GM12878 (cell line): Measurements from ENCODE around the gene SEMA4F. TPM values are rescaled to one million over a fixed set of nuclear protein-coding genes. Genes with fewer than 3 reads are reported as not detected.

Source experiments
- ATAC-seq: fragments of 200-7000 bp; cut with Tn5 transposase; 3 replicates; pipeline ENCODE4 v1.9.1; 2020; ENCODE audit warnings: mild to moderate bottlenecking, moderate library complexity
- BruUV-seq: library from RNA; stranded (reverse); fragments of 400-500 nt; replicated peaks from 2 replicates; lab custom pipeline; 2021; lab: Mats Ljungman, UMichigan
- CTCF ChIA-PET: fragments of 300-600 bp; sonication (Branson Sonifier 250); formaldehyde crosslinking; extraction: SDS; loops from one replicate; lab custom pipeline; 2021; ENCODE audit warnings: inconsistent platforms; lab: Yijun Ruan, JAX
- POLR2A ChIA-PET: fragments of 350-600 bp; formaldehyde crosslinking; extraction: SDS; loops from one replicate; lab custom pipeline; 2021; ENCODE audit warnings: inconsistent platforms; lab: Charles Lee
- RAD21 ChIA-PET: fragments of 300-600 bp; sonication (Branson Sonifier 250); formaldehyde crosslinking; loops from one replicate; lab custom pipeline; 2023; ENCODE audit warnings: antibody characterized with exemption; ENCODE audit not compliant: unreplicated experiment; lab: Charles Lee
- SMC1A ChIA-PET: fragments of 300-600 bp; sonication (Branson Sonifier 250); formaldehyde crosslinking; loops from one replicate; lab custom pipeline; 2023; ENCODE audit not compliant: unreplicated experiment, uncharacterized antibody; lab: Charles Lee
- DNase-seq: peaks from one replicate; pipeline ENCODE4 v3.0.0-alpha.2; 2011; ENCODE audit warnings: low read depth, low spot score
- FAIRE-seq: peaks from 3 replicates; lab custom pipeline; 2011; peaks lifted over from hg19 to GRCh38; lab: Jason Lieb, UNC
- H2AFZ ChIP-seq: 2 replicates; pipeline ENCODE4 v1.6.0; 2011; ENCODE audit warnings: low read depth, low read length, control low read depth; ENCODE audit not compliant: control insufficient read depth
- H3K27ac ChIP-seq: 2 replicates; pipeline ENCODE4 v1.5.1; 2011; ENCODE audit warnings: control low read depth; ENCODE audit not compliant: control insufficient read depth, insufficient read depth
- H3K27me3 ChIP-seq, 2 experiments: replicated peaks in 1 of 2; 2 replicates each; pipeline versions ENCODE4 v1.6.0 to v1.6.1; 2011; ENCODE audit warnings: low read length in 1 of 2; ENCODE audit not compliant: control insufficient read depth in 2 of 2, insufficient read depth in 2 of 2
- H3K36me3 ChIP-seq, 2 experiments: 2 replicates each; pipeline ENCODE4 v1.5.1; 2011; ENCODE audit warnings: low read length in 1 of 2; ENCODE audit not compliant: control insufficient read depth in 2 of 2, insufficient read depth in 2 of 2
- H3K4me1 ChIP-seq: 2 replicates; pipeline ENCODE4 v1.6.1; 2011; ENCODE audit warnings: mild to moderate bottlenecking, low read length, moderate library complexity, mixed read lengths; ENCODE audit not compliant: control insufficient read depth, insufficient read depth
- H3K4me2 ChIP-seq: 2 replicates; pipeline ENCODE4 v1.6.0; 2011; ENCODE audit warnings: control low read depth; ENCODE audit not compliant: control insufficient read depth, insufficient read depth
- H3K4me3 ChIP-seq: fragments of 200-600 bp; sonication (generic); 2 replicates; pipeline ENCODE4 v1.5.1; 2016
- H3K79me2 ChIP-seq: 2 replicates; pipeline ENCODE4 v1.6.0; 2011; ENCODE audit warnings: low read length; ENCODE audit not compliant: control insufficient read depth, insufficient read depth
- H3K9ac ChIP-seq: 2 replicates; pipeline ENCODE4 v1.8.0; 2011; ENCODE audit warnings: low read length, control low read depth, mixed read lengths; ENCODE audit not compliant: control insufficient read depth, insufficient read depth
- H3K9me3 ChIP-seq: replicated peaks from 3 replicates; pipeline ENCODE4 v1.5.1; 2011; ENCODE audit warnings: mild to moderate bottlenecking, low read length; ENCODE audit not compliant: control insufficient read depth, insufficient read depth
- H4K20me1 ChIP-seq: 2 replicates; pipeline ENCODE4 v1.6.0; 2011; ENCODE audit not compliant: control insufficient read depth, insufficient read depth
- EED ChIP-seq: sonication (generic); IDR thresholded peaks from 2 replicates; pipeline ENCODE4 v1.6.1; 2016; ENCODE audit warnings: antibody characterized with exemption, low read depth
- FOXK2 ChIP-seq: fragments of 450-650 bp; IDR thresholded peaks from 2 replicates; pipeline ENCODE4 v1.6.1; 2017; ENCODE audit warnings: mild to moderate bottlenecking, moderate library complexity
- HCFC1 ChIP-seq: fragments of 150-350 bp; IDR thresholded peaks from 2 replicates; pipeline ENCODE4 v1.6.1; 2014; ENCODE audit warnings: low read length
- IRF4 ChIP-seq: IDR thresholded peaks from 2 replicates; pipeline ENCODE4 v1.6.1; 2011; ENCODE audit warnings: low read depth, low read length
- JUND ChIP-seq: IDR thresholded peaks from 2 replicates; pipeline ENCODE4 v1.6.1; 2012; ENCODE audit warnings: low read depth, mild to moderate bottlenecking, low read length, improper control_type of control experiment, moderate library complexity
- MTA2 ChIP-seq: fragments of 450-650 bp; IDR thresholded peaks from 2 replicates; pipeline ENCODE4 v1.6.1; 2016; ENCODE audit warnings: low read depth, mild to moderate bottlenecking, moderate library complexity
- NBN ChIP-seq: fragments of 450-650 bp; IDR thresholded peaks from 2 replicates; pipeline ENCODE4 v1.6.1; 2016
- NFYA ChIP-seq: IDR thresholded peaks from 2 replicates; pipeline ENCODE4 v1.6.1; 2011; ENCODE audit warnings: low read depth, mild to moderate bottlenecking, low read length, improper control_type of control experiment, borderline replicate concordance
- NRF1 ChIP-seq: conservative IDR thresholded peaks from 2 replicates; pipeline ENCODE4 v1.6.1; 2011; ENCODE audit warnings: mild to moderate bottlenecking, low read depth, low read length, improper control_type of control experiment
- PAX5 ChIP-seq: IDR thresholded peaks from 2 replicates; pipeline ENCODE4 v1.6.1; 2011; ENCODE audit warnings: low read depth, low read length, borderline replicate concordance
- RAD21 ChIP-seq: IDR thresholded peaks from 2 replicates; pipeline ENCODE4 v1.6.1; 2011; ENCODE audit warnings: mild to moderate bottlenecking, low read depth, low read length, moderate library complexity; ENCODE audit not compliant: insufficient read depth
- RELA ChIP-seq: fragments of 450-650 bp; IDR thresholded peaks from 2 replicates; pipeline ENCODE4 v1.8.0; 2014; ENCODE audit warnings: borderline replicate concordance; ENCODE audit not compliant: partially characterized antibody
- SMARCA5 ChIP-seq: fragments of 450-650 bp; IDR thresholded peaks from 2 replicates; pipeline ENCODE4 v1.6.1; 2017; ENCODE audit warnings: mild to moderate bottlenecking
- SRF ChIP-seq, 2 experiments: IDR thresholded peaks; 2 replicates each; pipeline ENCODE4 v1.6.1; 2011; ENCODE audit warnings: low read depth in 2 of 2, low read length in 2 of 2, mild to moderate bottlenecking in 1 of 2, moderate library complexity in 1 of 2
- ZNF622 ChIP-seq: fragments of 450-650 bp; IDR thresholded peaks from 2 replicates; pipeline ENCODE4 v1.6.1; 2017; ENCODE audit warnings: mild to moderate bottlenecking, inconsistent platforms
- WGBS: methylation state at CpG from one replicate; pipeline ENCODE4 v1.1.6; 2016; ENCODE audit warnings: low lambda C conversion rate; ENCODE audit not compliant: insufficient replicate concordance, insufficient coverage; ENCODE audit errors: missing lambda C conversion rate; 5-methylcytosine and 5-hydroxymethylcytosine counted together
- in situ Hi-C: fragments of 300-500 bp; cut with MboI; formaldehyde crosslinking; loops from 9 replicates; pipeline ENCODE4 v1.14.3; 2018; ENCODE audit warnings: mixed read lengths
- intact Hi-C: fragments of 100-400 bp; cut with micrococcal nuclease; formaldehyde crosslinking; loops from one replicate; pipeline ENCODE4 v1.14.2; 2022; ENCODE audit not compliant: unreplicated experiment
- polyA plus RNA-seq, 11 experiments: library from polyadenylated mRNA; depleted of rRNA in 4 of 11; unstranded in 6 of 11; stranded (reverse) in 5 of 11; fragments of >200 nt; fragmentation: Nextera tagmentation in 4 of 11; fragmentation: Illumina TruSeq in 1 of 11; extraction: Ambion mirVana in 4 of 11; extraction: Trizol in 1 of 11; gene quantifications; 1 replicate in 1 of 11; 2 replicates in 10 of 11; pipeline versions ENCODE4 v1.2.1 to v1.2.3, GENCODE V29; 2011 to 2016; ENCODE audit warnings: inconsistent platforms in 2 of 11, missing spikeins in 2 of 11, low read depth in 1 of 11
- total RNA-seq, 4 experiments: library from RNA; depleted of rRNA in 3 of 4; stranded (reverse); fragments of >200 nt in 3 of 4; fragmentation: Illumina TruSeq in 1 of 4; extraction: Trizol in 1 of 4; gene quantifications; 2 replicates each; pipeline versions ENCODE4 v1.2.1 to v1.2.3, GENCODE V29; 2013 to 2021
- TF ChIP-seq, protein P1 (sequence below): fragments of 150-350 bp; IDR thresholded peaks from 2 replicates; pipeline ENCODE4 v1.6.1; 2014; ENCODE audit warnings: mild to moderate bottlenecking, low read depth, low read length
- TF ChIP-seq, protein P2 (sequence below): IDR thresholded peaks from 2 replicates; pipeline ENCODE4 v1.6.1; 2012; ENCODE audit warnings: low read depth, low read length, improper control_type of control experiment
- TF ChIP-seq, protein P3 (sequence below): fragments of 450-650 bp; IDR thresholded peaks from 2 replicates; pipeline ENCODE4 v1.6.1; 2016; ENCODE audit warnings: mild to moderate bottlenecking, moderate library complexity, borderline replicate concordance

The SEMA4F gene
- total and polyA plus RNA-seq, 10 of the 15 experiments (the other 5 are each of a cell fraction or from before 2014, with no cell fraction given): 0.26 to 3.0 (median 2.1) TPM

DNA sequence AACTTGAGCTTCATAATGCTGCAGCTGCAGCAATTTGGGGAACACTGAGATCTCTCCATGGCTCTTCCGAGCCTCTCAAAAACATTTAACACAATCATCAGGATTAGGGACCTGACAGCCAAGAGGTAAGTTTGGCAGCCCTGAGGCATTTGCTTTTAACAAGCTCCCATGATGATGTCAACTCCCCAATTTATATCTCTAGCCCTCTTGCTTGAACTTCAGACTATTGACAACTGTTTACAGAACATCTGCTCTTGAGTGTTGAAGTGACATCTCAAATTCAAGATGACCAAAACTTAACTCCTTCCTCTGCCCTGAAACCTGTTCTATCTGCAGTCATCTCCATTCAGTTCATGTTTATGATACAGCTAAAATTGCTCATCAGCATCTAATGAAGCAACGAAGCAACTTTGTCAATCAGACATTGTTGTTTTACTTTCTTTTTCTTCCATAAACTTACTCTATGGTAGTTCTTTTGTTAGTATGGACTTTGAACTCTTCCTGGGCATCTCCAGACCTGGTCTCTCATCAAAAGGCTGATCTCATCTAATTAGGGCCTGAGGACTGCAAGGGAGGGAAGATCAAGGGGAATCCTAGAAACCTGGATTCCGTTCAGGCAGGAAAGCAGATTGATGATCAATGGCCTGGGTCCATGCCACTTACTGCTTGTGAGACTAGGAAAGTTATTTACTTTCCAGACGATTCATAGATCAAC lies 48.1 kb downstream of the SEMA4F start:
- Histone ChIP-seq H3K4me2 (no peak overlapping the region), H3K9me3 (no peaks in the 10 kb centered on the region)
- ChIA-PET CTCF (interaction anchor here (0.8 to 4.3 kb wide), 6 partner anchors 11 to 196 kb away, joined by 3 to 20 read pairs (median 6); no protein-coding TSS in a partner anchor), POLR2A (no interaction called here)
- TF ChIP-seq IRF4 (no peak), NRF1 (no peak), PAX5 (no peak), JUND (no peak), NFYA (no peak), SRF (IDR thresholded peaks at IDR 0.05; ENCODE audit: low read depth in 2 of 2, low read length in 2 of 2) (no peak), RAD21 (no peak), FOXK2 (no peak), NBN (no peak), ZNF622 (no peak), HCFC1 (no peak), SMARCA5 (no peak), RELA (no peak), MTA2 (no peak), EED (no peak)
- TF ChIP-seq, protein P1, sequence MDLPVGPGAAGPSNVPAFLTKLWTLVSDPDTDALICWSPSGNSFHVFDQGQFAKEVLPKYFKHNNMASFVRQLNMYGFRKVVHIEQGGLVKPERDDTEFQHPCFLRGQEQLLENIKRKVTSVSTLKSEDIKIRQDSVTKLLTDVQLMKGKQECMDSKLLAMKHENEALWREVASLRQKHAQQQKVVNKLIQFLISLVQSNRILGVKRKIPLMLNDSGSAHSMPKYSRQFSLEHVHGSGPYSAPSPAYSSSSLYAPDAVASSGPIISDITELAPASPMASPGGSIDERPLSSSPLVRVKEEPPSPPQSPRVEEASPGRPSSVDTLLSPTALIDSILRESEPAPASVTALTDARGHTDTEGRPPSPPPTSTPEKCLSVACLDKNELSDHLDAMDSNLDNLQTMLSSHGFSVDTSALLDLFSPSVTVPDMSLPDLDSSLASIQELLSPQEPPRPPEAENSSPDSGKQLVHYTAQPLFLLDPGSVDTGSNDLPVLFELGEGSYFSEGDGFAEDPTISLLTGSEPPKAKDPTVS: no peak
- TF ChIP-seq, protein P2, sequence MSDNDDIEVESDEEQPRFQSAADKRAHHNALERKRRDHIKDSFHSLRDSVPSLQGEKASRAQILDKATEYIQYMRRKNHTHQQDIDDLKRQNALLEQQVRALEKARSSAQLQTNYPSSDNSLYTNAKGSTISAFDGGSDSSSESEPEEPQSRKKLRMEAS: no peak
- TF ChIP-seq, protein P3, sequence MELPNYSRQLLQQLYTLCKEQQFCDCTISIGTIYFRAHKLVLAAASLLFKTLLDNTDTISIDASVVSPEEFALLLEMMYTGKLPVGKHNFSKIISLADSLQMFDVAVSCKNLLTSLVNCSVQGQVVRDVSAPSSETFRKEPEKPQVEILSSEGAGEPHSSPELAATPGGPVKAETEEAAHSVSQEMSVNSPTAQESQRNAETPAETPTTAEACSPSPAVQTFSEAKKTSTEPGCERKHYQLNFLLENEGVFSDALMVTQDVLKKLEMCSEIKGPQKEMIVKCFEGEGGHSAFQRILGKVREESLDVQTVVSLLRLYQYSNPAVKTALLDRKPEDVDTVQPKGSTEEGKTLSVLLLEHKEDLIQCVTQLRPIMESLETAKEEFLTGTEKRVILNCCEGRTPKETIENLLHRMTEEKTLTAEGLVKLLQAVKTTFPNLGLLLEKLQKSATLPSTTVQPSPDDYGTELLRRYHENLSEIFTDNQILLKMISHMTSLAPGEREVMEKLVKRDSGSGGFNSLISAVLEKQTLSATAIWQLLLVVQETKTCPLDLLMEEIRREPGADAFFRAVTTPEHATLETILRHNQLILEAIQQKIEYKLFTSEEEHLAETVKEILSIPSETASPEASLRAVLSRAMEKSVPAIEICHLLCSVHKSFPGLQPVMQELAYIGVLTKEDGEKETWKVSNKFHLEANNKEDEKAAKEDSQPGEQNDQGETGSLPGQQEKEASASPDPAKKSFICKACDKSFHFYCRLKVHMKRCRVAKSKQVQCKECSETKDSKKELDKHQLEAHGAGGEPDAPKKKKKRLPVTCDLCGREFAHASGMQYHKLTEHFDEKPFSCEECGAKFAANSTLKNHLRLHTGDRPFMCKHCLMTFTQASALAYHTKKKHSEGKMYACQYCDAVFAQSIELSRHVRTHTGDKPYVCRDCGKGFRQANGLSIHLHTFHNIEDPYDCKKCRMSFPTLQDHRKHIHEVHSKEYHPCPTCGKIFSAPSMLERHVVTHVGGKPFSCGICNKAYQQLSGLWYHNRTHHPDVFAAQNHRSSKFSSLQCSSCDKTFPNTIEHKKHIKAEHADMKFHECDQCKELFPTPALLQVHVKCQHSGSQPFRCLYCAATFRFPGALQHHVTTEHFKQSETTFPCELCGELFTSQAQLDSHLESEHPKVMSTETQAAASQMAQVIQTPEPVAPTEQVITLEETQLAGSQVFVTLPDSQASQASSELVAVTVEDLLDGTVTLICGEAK: no peak
- TF ChIP-seq, all 136 proteins: peak for 0
- ChIA-PET SMC1A (interaction anchor here (0.9 to 2.3 kb wide), 7 partner anchors 8 to 173 kb away, joined by 3 to 7 read pairs (median 4); no protein-coding TSS in a partner anchor), RAD21 (interaction anchor here (0.9 kb wide), 1 partner anchor 13 kb away, joined by 4 read pairs; no protein-coding TSS in a partner anchor)
- no peak for ATAC-seq
- H3K4me1 ChIP-seq: peaks cover 9% of the 10 kb centered on the region
- no peak overlapping the region for H3K9ac ChIP-seq
- intact Hi-C loops (no loop called here), in situ Hi-C loops (loop anchor here (5.0 kb wide), 1 partner anchor 175 kb away; no protein-coding TSS in a partner anchor)
- H3K27me3 ChIP-seq: no peaks in the 10 kb centered on the region
- no peak overlapping the region for H3K4me3 ChIP-seq
- BruUV-seq: no TSS peak
- H3K79me2 ChIP-seq: no peaks in the 10 kb centered on the region
- no peak overlapping the region for H3K27ac ChIP-seq
- no peak for DNase-seq
- H4K20me1 ChIP-seq: no peaks in the 10 kb centered on the region
- no peaks in the 10 kb centered on the region for H3K36me3 ChIP-seq
- WGBS: 37% methylated on average over 4 of the region's 4 CpGs
- FAIRE-seq: no peak
- H2AFZ ChIP-seq: no peak overlapping the region
